Neural progenitor cell (in vitro differentiated cells): ENCODE measurements around the gene UBXN11. TPM values are rescaled to one million over a fixed set of nuclear protein-coding genes. Genes with fewer than 3 reads are reported as not detected.

Experiments
- DNase-seq: peaks from one replicate; pipeline ENCODE4 v3.0.0-alpha.2; 2016; ENCODE audit warnings: low spot score
- H2AFZ ChIP-seq: fragments of 200-600 bp; sonication (generic); replicated peaks from 2 replicates; pipeline ENCODE4 v1.6.1; 2016; ENCODE audit warnings: antibody characterized with exemption
- H3F3A ChIP-seq: fragments of 200-600 bp; sonication (generic); 2 replicates; pipeline ENCODE4 v1.6.1; 2016; ENCODE audit warnings: antibody characterized with exemption, low read depth
- H3K27ac ChIP-seq: fragments of 200-600 bp; sonication (generic); 2 replicates; pipeline ENCODE4 v1.5.1; 2016; ENCODE audit warnings: mild to moderate bottlenecking
- H3K27me3 ChIP-seq: fragments of 200-600 bp; sonication (generic); 2 replicates; pipeline ENCODE4 v1.6.1; 2016; ENCODE audit warnings: mild to moderate bottlenecking, moderate library complexity
- H3K36me3 ChIP-seq: fragments of 200-600 bp; sonication (generic); 2 replicates; pipeline ENCODE4 v1.5.1; 2016
- H3K4me1 ChIP-seq: fragments of 200-600 bp; sonication (generic); 2 replicates; pipeline ENCODE4 v1.6.1; 2016; ENCODE audit warnings: mixed run types
- H3K4me2 ChIP-seq: fragments of 200-600 bp; sonication (generic); 2 replicates; pipeline ENCODE4 v1.6.1; 2016
- H3K4me3 ChIP-seq: fragments of 200-600 bp; sonication (generic); 2 replicates; pipeline ENCODE4 v1.5.1; 2016
- H3K79me2 ChIP-seq: fragments of 200-600 bp; sonication (generic); 2 replicates; pipeline ENCODE4 v1.6.1; 2016; ENCODE audit warnings: low read depth
- H3K9ac ChIP-seq: fragments of 200-600 bp; sonication (generic); 2 replicates; pipeline ENCODE4 v1.6.1; 2016
- H3K9me3 ChIP-seq: fragments of 200-600 bp; sonication (generic); 2 replicates; pipeline ENCODE4 v1.5.1; 2016; ENCODE audit warnings: low read depth
- H4K20me1 ChIP-seq: fragments of 200-600 bp; sonication (generic); 2 replicates; pipeline ENCODE4 v1.6.1; 2016; ENCODE audit warnings: low read depth
- H3K27ac Mint-ChIP-seq: 3 replicates; pipeline ENCODE4 v1.8.0; 2021; ENCODE audit warnings: mixed read lengths
- H3K27me3 Mint-ChIP-seq: 2 replicates; pipeline ENCODE4 v1.8.0; 2022; ENCODE audit warnings: low read depth, mild to moderate bottlenecking, inconsistent platforms, moderate library complexity, mixed read lengths; ENCODE audit not compliant: insufficient read depth
- H3K36me3 Mint-ChIP-seq: 3 replicates; pipeline ENCODE4 v1.8.0; 2021; ENCODE audit warnings: mixed read lengths
- H3K4me1 Mint-ChIP-seq: 3 replicates; pipeline ENCODE4 v1.8.0; 2021; ENCODE audit warnings: mixed read lengths
- H3K4me3 Mint-ChIP-seq: 3 replicates; pipeline ENCODE4 v1.8.0; 2021; ENCODE audit warnings: mild to moderate bottlenecking, moderate library complexity, mixed read lengths
- H3K9me3 Mint-ChIP-seq: 3 replicates; pipeline ENCODE4 v1.8.0; 2020; ENCODE audit warnings: mixed read lengths
- CTCF ChIP-seq: fragments of 200-600 bp; sonication (generic); IDR thresholded peaks from 2 replicates; pipeline ENCODE4 v1.5.1; 2017; ENCODE audit warnings: antibody characterized with exemption, mild to moderate bottlenecking
- EZH2 ChIP-seq: fragments of 200-600 bp; sonication (generic); IDR thresholded peaks from 2 replicates; pipeline ENCODE4 v1.6.1; 2017; ENCODE audit warnings: antibody characterized with exemption, mild to moderate bottlenecking, moderate library complexity
- EZH2phosphoT487 ChIP-seq: fragments of 200-600 bp; sonication (generic); IDR thresholded peaks from 2 replicates; pipeline ENCODE4 v1.6.1; 2017; ENCODE audit warnings: antibody characterized with exemption
- total RNA-seq: library from RNA; depleted of rRNA; stranded (reverse); fragments of >200 nt; gene quantifications from 2 replicates; pipeline ENCODE4 v1.2.3, GENCODE V29; 2015; ENCODE audit warnings: low replicate concordance

Gene UBXN11
- total RNA-seq, 1 donor from 2014 or later, result 5.9 TPM

- H3K79me2 ChIP-seq, result no peaks in the 10 kb centered on the region
- no peak overlapping the region for H3K9ac ChIP-seq
- Mint-ChIP-seq H3K4me3 (no peak overlapping the region), H3K4me1 (peaks cover 30% of the 10 kb centered on the region), H3K27ac (no peak overlapping the region), H3K9me3 (no peaks in the 10 kb centered on the region), H3K36me3 (no peaks in the 10 kb centered on the region), H3K27me3 (peaks cover 9% of the 10 kb centered on the region)
- H3F3A ChIP-seq, result peaks cover 23% of the 10 kb centered on the region
- no peaks in the 10 kb centered on the region for H3K27me3 ChIP-seq
- no peak overlapping the region for H2AFZ ChIP-seq
- H3K4me2 ChIP-seq, result peak overlapping the region; percentile 58
- no peak overlapping the region for H3K4me3 ChIP-seq
- DNase-seq, result no peak
- H3K9me3 ChIP-seq, result no peaks in the 10 kb centered on the region
- no peak overlapping the region for H3K27ac ChIP-seq
- TF ChIP-seq EZH2phosphoT487 (no peak), CTCF (no peak), EZH2 (no peak)
- peaks cover 18% of the 10 kb centered on the region for H3K4me1 ChIP-seq
- no peaks in the 10 kb centered on the region for H4K20me1 ChIP-seq
- H3K36me3 ChIP-seq, result no peaks in the 10 kb centered on the region
Measured at GRCh38 chr1:26318338-26319064, 12.1 kb upstream of the UBXN11 start.

GRCh38 chr1:26317612-26318337 is 11.3 kb upstream of the UBXN11 start, which contains the start of gene CD52:
Gene CD52, plus strand, starts transcription at chr1:26317958. Its CDS starts 60 bp downstream, at chr1:26318018.
- H3K36me3 Mint-ChIP-seq, result no peaks in the 10 kb centered on the region
- H2AFZ ChIP-seq, result peak within 1 kb of the TSS; percentile 36
- H3K27me3 Mint-ChIP-seq, result peaks cover 11% of the 10 kb centered on the region
- peak; percentile 63 for DNase-seq
- H3K4me1 ChIP-seq, result peaks cover 18% of the 10 kb centered on the region
- H3K27me3 ChIP-seq, result no peaks in the 10 kb centered on the region
- no peaks in the 10 kb centered on the region for H3K36me3 ChIP-seq
- H3K79me2 ChIP-seq, result no peaks in the 10 kb centered on the region
- H3K27ac Mint-ChIP-seq, result peak within 1 kb of the TSS; percentile 36
- peak within 1 kb of the TSS; percentile 34 for H3K27ac ChIP-seq
- peak within 1 kb of the TSS; percentile 58 for H3K4me2 ChIP-seq
- no peak for TF ChIP-seq CTCF
- TF ChIP-seq EZH2, result no peak
- no peak within 1 kb of the TSS for H3K4me3 Mint-ChIP-seq
- H3K9me3 Mint-ChIP-seq, result no peaks in the 10 kb centered on the region
- H3K9me3 ChIP-seq, result no peaks in the 10 kb centered on the region
- H3K9ac ChIP-seq, result no peak within 1 kb of the TSS
- H3K4me1 Mint-ChIP-seq, result peaks cover 30% of the 10 kb centered on the region
- no peaks in the 10 kb centered on the region for H4K20me1 ChIP-seq
- H3K4me3 ChIP-seq, result no peak within 1 kb of the TSS
- peaks cover 23% of the 10 kb centered on the region for H3F3A ChIP-seq

GRCh38 chr1:26317146-26317545 is 10.7 kb upstream of the UBXN11 start:
- peak overlapping the region; percentile 58 for H3K4me2 ChIP-seq
- H4K20me1 ChIP-seq, result no peaks in the 10 kb centered on the region
- DNase-seq, result no peak
- peaks cover 23% of the 10 kb centered on the region for H3F3A ChIP-seq
- Mint-ChIP-seq H3K36me3 (no peaks in the 10 kb centered on the region), H3K27me3 (peaks cover 8% of the 10 kb centered on the region), H3K4me3 (no peak overlapping the region), H3K9me3 (no peaks in the 10 kb centered on the region), H3K27ac (peak overlapping the region; percentile 36), H3K4me1 (peaks cover 30% of the 10 kb centered on the region)
- H3K9ac ChIP-seq, result no peak overlapping the region
- no peaks in the 10 kb centered on the region for H3K36me3 ChIP-seq
- peak overlapping the region; percentile 34 for H3K27ac ChIP-seq
- H3K27me3 ChIP-seq, result no peaks in the 10 kb centered on the region
- TF ChIP-seq EZH2phosphoT487 (no peak), EZH2 (no peak), CTCF (no peak)
- H3K9me3 ChIP-seq, result no peaks in the 10 kb centered on the region
- H2AFZ ChIP-seq, result peak overlapping the region; percentile 36
- H3K4me1 ChIP-seq, result peaks cover 18% of the 10 kb centered on the region
- H3K79me2 ChIP-seq, result no peaks in the 10 kb centered on the region
- H3K4me3 ChIP-seq, result no peak overlapping the region
